H1 (cell line): ENCODE results near the gene PTGDS.

Experiments
- CREB1 ChIP-seq: IDR thresholded peaks from 2 replicates; pipeline ENCODE4 v1.6.1; 2012; ENCODE audit warnings: inconsistent platforms
- EP300 ChIP-seq, 2 experiments: IDR thresholded peaks; 1 replicate in 1 of 2; 2 replicates in 1 of 2; pipeline ENCODE4 v1.6.1; 2011 to 2012; ENCODE audit warnings: low read depth in 2 of 2, low read length in 2 of 2, mild to moderate bottlenecking in 2 of 2, borderline replicate concordance in 1 of 2, inconsistent platforms in 1 of 2, moderate library complexity in 1 of 2
- FOSL1 ChIP-seq: IDR thresholded peaks from 2 replicates; pipeline ENCODE4 v1.6.1; 2011; ENCODE audit warnings: mild to moderate bottlenecking, low read depth, low read length, moderate library complexity; ENCODE audit not compliant: insufficient read depth
- JUND ChIP-seq: IDR thresholded peaks from 2 replicates; pipeline ENCODE4 v1.6.1; 2011; ENCODE audit warnings: mild to moderate bottlenecking, improper control_type of control experiment, low read length
- POLR2A ChIP-seq, 2 experiments: IDR thresholded peaks; 1 replicate in 1 of 2; 2 replicates in 1 of 2; pipeline ENCODE4 v1.6.1; 2011; ENCODE audit warnings: low read depth in 2 of 2, low read length in 2 of 2, mild to moderate bottlenecking in 2 of 2; ENCODE audit errors: control extremely low read depth in 1 of 2
- SP1 ChIP-seq: IDR thresholded peaks from 2 replicates; pipeline ENCODE4 v1.6.1; 2011; ENCODE audit warnings: low read depth, low read length
- YY1 ChIP-seq: IDR thresholded peaks from 2 replicates; pipeline ENCODE4 v1.6.1; 2011; ENCODE audit warnings: low read depth, mild to moderate bottlenecking, low read length
- ZNF274 ChIP-seq: IDR thresholded peaks from 2 replicates; pipeline ENCODE4 v1.7.0; 2012; ENCODE audit warnings: low read length, borderline replicate concordance; ENCODE audit errors: extremely low read depth
- TF ChIP-seq, protein P1 (sequence below), 3 experiments: IDR thresholded peaks; 1 replicate in 2 of 3; 2 replicates in 1 of 3; pipeline versions ENCODE4 v1.5.1 to v1.6.1; 2011; ENCODE audit warnings: low read length in 3 of 3, mild to moderate bottlenecking in 3 of 3, inconsistent platforms in 2 of 3, low read depth in 1 of 3, moderate library complexity in 1 of 3; ENCODE audit not compliant: insufficient read depth in 1 of 3; ENCODE audit errors: control extremely low read depth in 1 of 3

- TF ChIP-seq EP300 (IDR thresholded peaks at IDR 0.05; ENCODE audit: borderline replicate concordance in 1 of 2, low read depth in 2 of 2, low read length in 2 of 2) = no peak
- TF ChIP-seq YY1 = no peak
- TF ChIP-seq POLR2A (IDR thresholded peaks at IDR 0.05; ENCODE audit: control extremely low read depth in 1 of 2, low read depth in 2 of 2, low read length in 2 of 2) = no peak
- no peak for TF ChIP-seq ZNF274
- no peak for TF ChIP-seq JUND
- TF ChIP-seq, protein P1, sequence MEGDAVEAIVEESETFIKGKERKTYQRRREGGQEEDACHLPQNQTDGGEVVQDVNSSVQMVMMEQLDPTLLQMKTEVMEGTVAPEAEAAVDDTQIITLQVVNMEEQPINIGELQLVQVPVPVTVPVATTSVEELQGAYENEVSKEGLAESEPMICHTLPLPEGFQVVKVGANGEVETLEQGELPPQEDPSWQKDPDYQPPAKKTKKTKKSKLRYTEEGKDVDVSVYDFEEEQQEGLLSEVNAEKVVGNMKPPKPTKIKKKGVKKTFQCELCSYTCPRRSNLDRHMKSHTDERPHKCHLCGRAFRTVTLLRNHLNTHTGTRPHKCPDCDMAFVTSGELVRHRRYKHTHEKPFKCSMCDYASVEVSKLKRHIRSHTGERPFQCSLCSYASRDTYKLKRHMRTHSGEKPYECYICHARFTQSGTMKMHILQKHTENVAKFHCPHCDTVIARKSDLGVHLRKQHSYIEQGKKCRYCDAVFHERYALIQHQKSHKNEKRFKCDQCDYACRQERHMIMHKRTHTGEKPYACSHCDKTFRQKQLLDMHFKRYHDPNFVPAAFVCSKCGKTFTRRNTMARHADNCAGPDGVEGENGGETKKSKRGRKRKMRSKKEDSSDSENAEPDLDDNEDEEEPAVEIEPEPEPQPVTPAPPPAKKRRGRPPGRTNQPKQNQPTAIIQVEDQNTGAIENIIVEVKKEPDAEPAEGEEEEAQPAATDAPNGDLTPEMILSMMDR (IDR thresholded peaks at IDR 0.05; ENCODE audit: control extremely low read depth in 1 of 3, insufficient read depth in 1 of 3, low read depth in 1 of 3, low read length in 3 of 3) = no peak
- no peak for TF ChIP-seq SP1
- TF ChIP-seq CREB1 = no peak
- no peak for TF ChIP-seq FOSL1
Observed at GRCh38 chr9:136953771-136954269, 23.5 kb upstream of the PTGDS start.
